GM12878 (cell line): Measurements from ENCODE around the gene MTMR3. TPM values are rescaled to one million over a fixed set of nuclear protein-coding genes. Genes with fewer than 3 reads are reported as not detected.

ENCODE experiments used
- ATAC-seq: fragments of 200-7000 bp; cut with Tn5 transposase; 3 replicates; pipeline ENCODE4 v1.9.1; 2020; ENCODE audit warnings: mild to moderate bottlenecking, moderate library complexity
- BruUV-seq: library from RNA; stranded (reverse); fragments of 400-500 nt; replicated peaks from 2 replicates; lab custom pipeline; 2021; lab: Mats Ljungman, UMichigan
- CTCF ChIA-PET: fragments of 300-600 bp; sonication (Branson Sonifier 250); formaldehyde crosslinking; extraction: SDS; loops from one replicate; lab custom pipeline; 2021; ENCODE audit warnings: inconsistent platforms; lab: Yijun Ruan, JAX
- POLR2A ChIA-PET: fragments of 350-600 bp; formaldehyde crosslinking; extraction: SDS; loops from one replicate; lab custom pipeline; 2021; ENCODE audit warnings: inconsistent platforms; lab: Charles Lee
- RAD21 ChIA-PET: fragments of 300-600 bp; sonication (Branson Sonifier 250); formaldehyde crosslinking; loops from one replicate; lab custom pipeline; 2023; ENCODE audit warnings: antibody characterized with exemption; ENCODE audit not compliant: unreplicated experiment; lab: Charles Lee
- SMC1A ChIA-PET: fragments of 300-600 bp; sonication (Branson Sonifier 250); formaldehyde crosslinking; loops from one replicate; lab custom pipeline; 2023; ENCODE audit not compliant: unreplicated experiment, uncharacterized antibody; lab: Charles Lee
- DNase-seq: peaks from one replicate; pipeline ENCODE4 v3.0.0-alpha.2; 2011; ENCODE audit warnings: low read depth, low spot score
- FAIRE-seq: peaks from 3 replicates; lab custom pipeline; 2011; peaks lifted over from hg19 to GRCh38; lab: Jason Lieb, UNC
- H2AFZ ChIP-seq: 2 replicates; pipeline ENCODE4 v1.6.0; 2011; ENCODE audit warnings: low read depth, low read length, control low read depth; ENCODE audit not compliant: control insufficient read depth
- H3K27ac ChIP-seq: 2 replicates; pipeline ENCODE4 v1.5.1; 2011; ENCODE audit warnings: control low read depth; ENCODE audit not compliant: control insufficient read depth, insufficient read depth
- H3K27me3 ChIP-seq, 2 experiments: replicated peaks in 1 of 2; 2 replicates each; pipeline versions ENCODE4 v1.6.0 to v1.6.1; 2011; ENCODE audit warnings: low read length in 1 of 2; ENCODE audit not compliant: control insufficient read depth in 2 of 2, insufficient read depth in 2 of 2
- H3K36me3 ChIP-seq, 2 experiments: 2 replicates each; pipeline ENCODE4 v1.5.1; 2011; ENCODE audit warnings: low read length in 1 of 2; ENCODE audit not compliant: control insufficient read depth in 2 of 2, insufficient read depth in 2 of 2
- H3K4me1 ChIP-seq: 2 replicates; pipeline ENCODE4 v1.6.1; 2011; ENCODE audit warnings: mild to moderate bottlenecking, low read length, moderate library complexity, mixed read lengths; ENCODE audit not compliant: control insufficient read depth, insufficient read depth
- H3K4me2 ChIP-seq: 2 replicates; pipeline ENCODE4 v1.6.0; 2011; ENCODE audit warnings: control low read depth; ENCODE audit not compliant: control insufficient read depth, insufficient read depth
- H3K4me3 ChIP-seq: fragments of 200-600 bp; sonication (generic); 2 replicates; pipeline ENCODE4 v1.5.1; 2016
- H3K79me2 ChIP-seq: 2 replicates; pipeline ENCODE4 v1.6.0; 2011; ENCODE audit warnings: low read length; ENCODE audit not compliant: control insufficient read depth, insufficient read depth
- H3K9ac ChIP-seq: 2 replicates; pipeline ENCODE4 v1.8.0; 2011; ENCODE audit warnings: low read length, control low read depth, mixed read lengths; ENCODE audit not compliant: control insufficient read depth, insufficient read depth
- H3K9me3 ChIP-seq: replicated peaks from 3 replicates; pipeline ENCODE4 v1.5.1; 2011; ENCODE audit warnings: mild to moderate bottlenecking, low read length; ENCODE audit not compliant: control insufficient read depth, insufficient read depth
- H4K20me1 ChIP-seq: 2 replicates; pipeline ENCODE4 v1.6.0; 2011; ENCODE audit not compliant: control insufficient read depth, insufficient read depth
- BCL11A ChIP-seq: IDR thresholded peaks from 2 replicates; pipeline ENCODE4 v1.6.1; 2011; ENCODE audit warnings: low read depth, low read length
- CBX5 ChIP-seq: sonication (generic); IDR thresholded peaks from 2 replicates; pipeline ENCODE4 v1.6.1; 2016; ENCODE audit warnings: low read depth, moderate library complexity, mild to moderate bottlenecking, inconsistent platforms
- E2F8 ChIP-seq: fragments of 450-650 bp; IDR thresholded peaks from 2 replicates; pipeline ENCODE4 v1.6.1; 2018; ENCODE audit warnings: mild to moderate bottlenecking, low read depth, moderate library complexity; ENCODE audit not compliant: partially characterized antibody
- KDM1A ChIP-seq: fragments of 200-600 bp; sonication (generic); IDR thresholded peaks from 2 replicates; pipeline ENCODE4 v1.6.1; 2016; ENCODE audit warnings: borderline replicate concordance
- REST ChIP-seq: IDR thresholded peaks from 2 replicates; pipeline ENCODE4 v1.6.1; 2012; ENCODE audit warnings: mild to moderate bottlenecking, low read depth, low read length
- SKIL ChIP-seq: fragments of 450-650 bp; IDR thresholded peaks from 2 replicates; pipeline ENCODE4 v1.6.1; 2017; ENCODE audit warnings: mild to moderate bottlenecking, low read depth, inconsistent platforms; ENCODE audit not compliant: poor library complexity, severe bottlenecking
- SMAD1 ChIP-seq: fragments of 450-650 bp; IDR thresholded peaks from 2 replicates; pipeline ENCODE4 v1.6.1; 2018; ENCODE audit warnings: mild to moderate bottlenecking, low read depth; ENCODE audit not compliant: partially characterized antibody
- SPI1 ChIP-seq: IDR thresholded peaks from 2 replicates; pipeline ENCODE4 v1.6.1; 2011; ENCODE audit warnings: low read depth, mild to moderate bottlenecking, low read length, moderate library complexity, borderline replicate concordance; ENCODE audit not compliant: insufficient read depth
- SREBF1 ChIP-seq: IDR thresholded peaks from 2 replicates; pipeline ENCODE4 v1.6.1; 2012; ENCODE audit warnings: mild to moderate bottlenecking, low read length
- WGBS: methylation state at CpG from one replicate; pipeline ENCODE4 v1.1.6; 2016; ENCODE audit warnings: low lambda C conversion rate; ENCODE audit not compliant: insufficient replicate concordance, insufficient coverage; ENCODE audit errors: missing lambda C conversion rate; 5-methylcytosine and 5-hydroxymethylcytosine counted together
- in situ Hi-C: fragments of 300-500 bp; cut with MboI; formaldehyde crosslinking; loops from 9 replicates; pipeline ENCODE4 v1.14.3; 2018; ENCODE audit warnings: mixed read lengths
- intact Hi-C: fragments of 100-400 bp; cut with micrococcal nuclease; formaldehyde crosslinking; loops from one replicate; pipeline ENCODE4 v1.14.2; 2022; ENCODE audit not compliant: unreplicated experiment
- polyA plus RNA-seq, 11 experiments: library from polyadenylated mRNA; depleted of rRNA in 4 of 11; unstranded in 6 of 11; stranded (reverse) in 5 of 11; fragments of >200 nt; fragmentation: Nextera tagmentation in 4 of 11; fragmentation: Illumina TruSeq in 1 of 11; extraction: Ambion mirVana in 4 of 11; extraction: Trizol in 1 of 11; gene quantifications; 1 replicate in 1 of 11; 2 replicates in 10 of 11; pipeline versions ENCODE4 v1.2.1 to v1.2.3, GENCODE V29; 2011 to 2016; ENCODE audit warnings: inconsistent platforms in 2 of 11, missing spikeins in 2 of 11, low read depth in 1 of 11
- total RNA-seq, 4 experiments: library from RNA; depleted of rRNA in 3 of 4; stranded (reverse); fragments of >200 nt in 3 of 4; fragmentation: Illumina TruSeq in 1 of 4; extraction: Trizol in 1 of 4; gene quantifications; 2 replicates each; pipeline versions ENCODE4 v1.2.1 to v1.2.3, GENCODE V29; 2013 to 2021
- TF ChIP-seq, protein P1 (sequence below): fragments of 450-650 bp; formaldehyde crosslinking; IDR thresholded peaks from 2 replicates; pipeline ENCODE4 v1.4.0; 2022; ENCODE audit warnings: mild to moderate bottlenecking, moderate library complexity

Gene MTMR3
- total and polyA plus RNA-seq, 10 of the 15 experiments (the other 5 are each of a cell fraction or from before 2014, with no cell fraction given), result 1.4 to 23.7 (median 10.6) TPM

- in situ Hi-C loops, result no loop called here
- peaks cover 5% of the 10 kb centered on the region for H3K79me2 ChIP-seq
- no peaks in the 10 kb centered on the region for H3K9me3 ChIP-seq
- no peaks in the 10 kb centered on the region for H3K4me1 ChIP-seq
- H3K9ac ChIP-seq, result no peak overlapping the region
- no peak overlapping the region for H3K4me2 ChIP-seq
- no peak overlapping the region for H3K4me3 ChIP-seq
- ChIA-PET SMC1A (no interaction called here), RAD21 (no interaction called here), POLR2A (no interaction called here), CTCF (interaction anchor here (0.7 kb wide), 1 partner anchor 377 kb away, joined by 3 read pairs; no protein-coding TSS in a partner anchor)
- H3K27ac ChIP-seq, result no peak overlapping the region
- intact Hi-C loops, result no loop called here
- no peak for FAIRE-seq
- no peaks in the 10 kb centered on the region for H3K36me3 ChIP-seq
- no peak for DNase-seq
- no peak for ATAC-seq
- no peaks in the 10 kb centered on the region for H3K27me3 ChIP-seq
- BruUV-seq, result no TSS peak
- no peak overlapping the region for H2AFZ ChIP-seq
- 94% methylated on average over 1 of the region's 1 CpG for WGBS
- H4K20me1 ChIP-seq, result no peaks in the 10 kb centered on the region
- TF ChIP-seq CBX5 (no peak), SKIL (no peak), BCL11A (no peak), REST (no peak), SPI1 (no peak), SMAD1 (no peak), E2F8 (no peak), SREBF1 (no peak), KDM1A (no peak)
- TF ChIP-seq, protein P1, sequence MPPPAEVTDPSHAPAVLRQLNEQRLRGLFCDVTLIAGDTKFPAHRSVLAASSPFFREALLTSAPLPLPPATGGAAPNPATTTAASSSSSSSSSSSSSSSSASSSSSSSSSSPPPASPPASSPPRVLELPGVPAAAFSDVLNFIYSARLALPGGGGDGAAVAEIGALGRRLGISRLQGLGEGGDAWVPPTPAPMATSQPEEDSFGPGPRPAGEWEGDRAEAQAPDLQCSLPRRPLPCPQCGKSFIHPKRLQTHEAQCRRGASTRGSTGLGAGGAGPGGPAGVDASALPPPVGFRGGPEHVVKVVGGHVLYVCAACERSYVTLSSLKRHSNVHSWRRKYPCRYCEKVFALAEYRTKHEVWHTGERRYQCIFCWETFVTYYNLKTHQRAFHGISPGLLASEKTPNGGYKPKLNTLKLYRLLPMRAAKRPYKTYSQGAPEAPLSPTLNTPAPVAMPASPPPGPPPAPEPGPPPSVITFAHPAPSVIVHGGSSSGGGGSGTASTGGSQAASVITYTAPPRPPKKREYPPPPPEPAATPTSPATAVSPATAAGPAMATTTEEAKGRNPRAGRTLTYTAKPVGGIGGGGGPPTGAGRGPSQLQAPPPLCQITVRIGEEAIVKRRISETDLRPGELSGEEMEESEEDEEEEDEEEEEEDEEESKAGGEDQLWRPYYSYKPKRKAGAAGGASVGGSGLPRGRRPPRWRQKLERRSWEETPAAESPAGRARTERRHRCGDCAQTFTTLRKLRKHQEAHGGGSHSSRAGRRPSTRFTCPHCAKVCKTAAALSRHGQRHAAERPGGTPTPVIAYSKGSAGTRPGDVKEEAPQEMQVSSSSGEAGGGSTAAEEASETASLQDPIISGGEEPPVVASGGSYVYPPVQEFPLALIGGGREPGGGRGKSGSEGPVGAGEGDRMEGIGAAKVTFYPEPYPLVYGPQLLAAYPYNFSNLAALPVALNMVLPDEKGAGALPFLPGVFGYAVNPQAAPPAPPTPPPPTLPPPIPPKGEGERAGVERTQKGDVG, result no peak
Observed at GRCh38 chr22:29892315-29893156, 9.6 kb downstream of the MTMR3 start.
